ENCODE measurements around the gene RABGAP1L.

- TF ChIP-seq CTCF (conservative IDR thresholded peaks at IDR 0.05) (no peak), ZFX (IDR thresholded peaks at IDR 0.05) (no peak)
These were observed 585.6 kb downstream of the RABGAP1L start for GRCh38 chr1:174744886-174745285.

Measured in C4-2B (cell line).